ENCODE measurements around the gene SHC1. TPM values are rescaled to one million over a fixed set of nuclear protein-coding genes. Genes with fewer than 3 reads are reported as not detected.

Gene SHC1
- total RNA-seq, 1 experiment from 2014 or later = 199 TPM

DNA sequence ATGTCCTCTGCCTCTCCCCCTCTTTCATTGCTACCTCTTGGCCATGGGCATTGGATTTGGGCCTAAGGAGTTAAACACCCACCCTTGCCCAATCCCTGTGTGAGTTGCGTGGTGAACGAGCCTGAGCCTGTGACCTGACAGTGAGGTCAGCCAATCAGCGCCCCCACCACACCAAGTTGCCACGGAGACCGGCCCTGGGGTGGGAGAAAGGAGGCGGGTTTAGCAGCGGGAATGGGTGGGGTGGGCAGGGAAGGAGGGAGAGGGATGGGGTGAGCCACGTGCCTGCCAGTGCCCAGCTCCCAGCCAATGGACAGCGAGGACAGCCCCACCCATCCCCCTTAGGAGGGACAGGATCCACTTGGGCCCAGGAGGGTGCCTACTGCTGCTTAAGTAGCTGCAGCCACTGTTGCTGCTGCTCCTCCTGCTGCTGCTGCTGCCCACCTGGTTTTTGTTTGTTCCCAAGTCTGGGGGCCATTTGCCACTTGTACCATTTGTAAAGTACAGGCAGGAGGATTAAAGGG is 41.5 kb upstream of the SHC1 start:
- Mint-ChIP-seq H3K9me3 (no peaks in the 10 kb centered on the region), H3K4me1 (peaks cover 49% of the 10 kb centered on the region), H3K27ac (peak overlapping the region; percentile 95), H3K36me3 (peaks cover 8% of the 10 kb centered on the region; the same call in 1 of the 2 replicates), H3K27me3 (ENCODE audit: low read depth) (no peaks in the 10 kb centered on the region), H3K4me3 (peak overlapping the region; percentile 45)
- ChIA-PET POLR2A (interaction anchor here (0.8 to 1.5 kb wide), 6 partner anchors 8 to 58 kb away, joined by 3 to 6 read pairs (median 4); partner anchors contain the start of genes FLAD1, LENEP and SHC1), CTCF (interaction anchor here (0.6 to 6.8 kb wide), 19 partner anchors 8 to 181 kb away, joined by 3 to 73 read pairs (median 7); partner anchors contain the start of genes ADAM15, EFNA4, KRTCAP2 and LENEP)
- ATAC-seq (peak; percentile 78), DNase-seq (ENCODE audit: low spot score) (peak; percentile 88)
- TF ChIP-seq, protein P1, sequence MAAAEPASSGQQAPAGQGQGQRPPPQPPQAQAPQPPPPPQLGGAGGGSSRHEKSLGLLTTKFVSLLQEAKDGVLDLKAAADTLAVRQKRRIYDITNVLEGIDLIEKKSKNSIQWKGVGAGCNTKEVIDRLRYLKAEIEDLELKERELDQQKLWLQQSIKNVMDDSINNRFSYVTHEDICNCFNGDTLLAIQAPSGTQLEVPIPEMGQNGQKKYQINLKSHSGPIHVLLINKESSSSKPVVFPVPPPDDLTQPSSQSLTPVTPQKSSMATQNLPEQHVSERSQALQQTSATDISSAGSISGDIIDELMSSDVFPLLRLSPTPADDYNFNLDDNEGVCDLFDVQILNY (CRISPR knock-in tag; IDR thresholded peaks at IDR 0.05) = no peak
- TF ChIP-seq, protein P2, sequence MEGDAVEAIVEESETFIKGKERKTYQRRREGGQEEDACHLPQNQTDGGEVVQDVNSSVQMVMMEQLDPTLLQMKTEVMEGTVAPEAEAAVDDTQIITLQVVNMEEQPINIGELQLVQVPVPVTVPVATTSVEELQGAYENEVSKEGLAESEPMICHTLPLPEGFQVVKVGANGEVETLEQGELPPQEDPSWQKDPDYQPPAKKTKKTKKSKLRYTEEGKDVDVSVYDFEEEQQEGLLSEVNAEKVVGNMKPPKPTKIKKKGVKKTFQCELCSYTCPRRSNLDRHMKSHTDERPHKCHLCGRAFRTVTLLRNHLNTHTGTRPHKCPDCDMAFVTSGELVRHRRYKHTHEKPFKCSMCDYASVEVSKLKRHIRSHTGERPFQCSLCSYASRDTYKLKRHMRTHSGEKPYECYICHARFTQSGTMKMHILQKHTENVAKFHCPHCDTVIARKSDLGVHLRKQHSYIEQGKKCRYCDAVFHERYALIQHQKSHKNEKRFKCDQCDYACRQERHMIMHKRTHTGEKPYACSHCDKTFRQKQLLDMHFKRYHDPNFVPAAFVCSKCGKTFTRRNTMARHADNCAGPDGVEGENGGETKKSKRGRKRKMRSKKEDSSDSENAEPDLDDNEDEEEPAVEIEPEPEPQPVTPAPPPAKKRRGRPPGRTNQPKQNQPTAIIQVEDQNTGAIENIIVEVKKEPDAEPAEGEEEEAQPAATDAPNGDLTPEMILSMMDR (IDR thresholded peaks at IDR 0.05) = no peak
- TF ChIP-seq, protein P3, sequence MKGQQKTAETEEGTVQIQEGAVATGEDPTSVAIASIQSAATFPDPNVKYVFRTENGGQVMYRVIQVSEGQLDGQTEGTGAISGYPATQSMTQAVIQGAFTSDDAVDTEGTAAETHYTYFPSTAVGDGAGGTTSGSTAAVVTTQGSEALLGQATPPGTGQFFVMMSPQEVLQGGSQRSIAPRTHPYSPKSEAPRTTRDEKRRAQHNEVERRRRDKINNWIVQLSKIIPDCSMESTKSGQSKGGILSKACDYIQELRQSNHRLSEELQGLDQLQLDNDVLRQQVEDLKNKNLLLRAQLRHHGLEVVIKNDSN (CRISPR knock-in tag; IDR thresholded peaks at IDR 0.05) = peak; percentile 91
- TF ChIP-seq RELA (CRISPR knock-in tag; IDR thresholded peaks at IDR 0.05; ENCODE audit: borderline replicate concordance) (no peak), CREM (CRISPR knock-in tag; IDR thresholded peaks at IDR 0.05) (no peak), SMAD3 (CRISPR knock-in tag; IDR thresholded peaks at IDR 0.05; ENCODE audit: borderline replicate concordance) (no peak), ZNF423 (CRISPR knock-in tag; IDR thresholded peaks at IDR 0.05) (no peak), ELF4 (CRISPR knock-in tag; IDR thresholded peaks at IDR 0.05; ENCODE audit: low read depth) (no peak), NFYB (CRISPR knock-in tag; conservative IDR thresholded peaks at IDR 0.05; ENCODE audit: low read depth) (peak; percentile 77), ZNF671 (CRISPR knock-in tag; IDR thresholded peaks at IDR 0.05) (no peak), SP1 (CRISPR knock-in tag; conservative IDR thresholded peaks at IDR 0.05) (peak; percentile 83)
- TF ChIP-seq, protein P4, sequence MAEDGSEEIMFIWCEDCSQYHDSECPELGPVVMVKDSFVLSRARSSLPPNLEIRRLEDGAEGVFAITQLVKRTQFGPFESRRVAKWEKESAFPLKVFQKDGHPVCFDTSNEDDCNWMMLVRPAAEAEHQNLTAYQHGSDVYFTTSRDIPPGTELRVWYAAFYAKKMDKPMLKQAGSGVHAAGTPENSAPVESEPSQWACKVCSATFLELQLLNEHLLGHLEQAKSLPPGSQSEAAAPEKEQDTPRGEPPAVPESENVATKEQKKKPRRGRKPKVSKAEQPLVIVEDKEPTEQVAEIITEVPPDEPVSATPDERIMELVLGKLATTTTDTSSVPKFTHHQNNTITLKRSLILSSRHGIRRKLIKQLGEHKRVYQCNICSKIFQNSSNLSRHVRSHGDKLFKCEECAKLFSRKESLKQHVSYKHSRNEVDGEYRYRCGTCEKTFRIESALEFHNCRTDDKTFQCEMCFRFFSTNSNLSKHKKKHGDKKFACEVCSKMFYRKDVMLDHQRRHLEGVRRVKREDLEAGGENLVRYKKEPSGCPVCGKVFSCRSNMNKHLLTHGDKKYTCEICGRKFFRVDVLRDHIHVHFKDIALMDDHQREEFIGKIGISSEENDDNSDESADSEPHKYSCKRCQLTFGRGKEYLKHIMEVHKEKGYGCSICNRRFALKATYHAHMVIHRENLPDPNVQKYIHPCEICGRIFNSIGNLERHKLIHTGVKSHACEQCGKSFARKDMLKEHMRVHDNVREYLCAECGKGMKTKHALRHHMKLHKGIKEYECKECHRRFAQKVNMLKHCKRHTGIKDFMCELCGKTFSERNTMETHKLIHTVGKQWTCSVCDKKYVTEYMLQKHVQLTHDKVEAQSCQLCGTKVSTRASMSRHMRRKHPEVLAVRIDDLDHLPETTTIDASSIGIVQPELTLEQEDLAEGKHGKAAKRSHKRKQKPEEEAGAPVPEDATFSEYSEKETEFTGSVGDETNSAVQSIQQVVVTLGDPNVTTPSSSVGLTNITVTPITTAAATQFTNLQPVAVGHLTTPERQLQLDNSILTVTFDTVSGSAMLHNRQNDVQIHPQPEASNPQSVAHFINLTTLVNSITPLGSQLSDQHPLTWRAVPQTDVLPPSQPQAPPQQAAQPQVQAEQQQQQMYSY (CRISPR knock-in tag; IDR thresholded peaks at IDR 0.05) = peak; percentile 60; the same call in 1 of the 2 replicates
- TF ChIP-seq, protein P5, sequence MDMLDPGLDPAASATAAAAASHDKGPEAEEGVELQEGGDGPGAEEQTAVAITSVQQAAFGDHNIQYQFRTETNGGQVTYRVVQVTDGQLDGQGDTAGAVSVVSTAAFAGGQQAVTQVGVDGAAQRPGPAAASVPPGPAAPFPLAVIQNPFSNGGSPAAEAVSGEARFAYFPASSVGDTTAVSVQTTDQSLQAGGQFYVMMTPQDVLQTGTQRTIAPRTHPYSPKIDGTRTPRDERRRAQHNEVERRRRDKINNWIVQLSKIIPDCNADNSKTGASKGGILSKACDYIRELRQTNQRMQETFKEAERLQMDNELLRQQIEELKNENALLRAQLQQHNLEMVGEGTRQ (CRISPR knock-in tag; IDR thresholded peaks at IDR 0.05) = peak; percentile 93
- TF ChIP-seq, protein P6, sequence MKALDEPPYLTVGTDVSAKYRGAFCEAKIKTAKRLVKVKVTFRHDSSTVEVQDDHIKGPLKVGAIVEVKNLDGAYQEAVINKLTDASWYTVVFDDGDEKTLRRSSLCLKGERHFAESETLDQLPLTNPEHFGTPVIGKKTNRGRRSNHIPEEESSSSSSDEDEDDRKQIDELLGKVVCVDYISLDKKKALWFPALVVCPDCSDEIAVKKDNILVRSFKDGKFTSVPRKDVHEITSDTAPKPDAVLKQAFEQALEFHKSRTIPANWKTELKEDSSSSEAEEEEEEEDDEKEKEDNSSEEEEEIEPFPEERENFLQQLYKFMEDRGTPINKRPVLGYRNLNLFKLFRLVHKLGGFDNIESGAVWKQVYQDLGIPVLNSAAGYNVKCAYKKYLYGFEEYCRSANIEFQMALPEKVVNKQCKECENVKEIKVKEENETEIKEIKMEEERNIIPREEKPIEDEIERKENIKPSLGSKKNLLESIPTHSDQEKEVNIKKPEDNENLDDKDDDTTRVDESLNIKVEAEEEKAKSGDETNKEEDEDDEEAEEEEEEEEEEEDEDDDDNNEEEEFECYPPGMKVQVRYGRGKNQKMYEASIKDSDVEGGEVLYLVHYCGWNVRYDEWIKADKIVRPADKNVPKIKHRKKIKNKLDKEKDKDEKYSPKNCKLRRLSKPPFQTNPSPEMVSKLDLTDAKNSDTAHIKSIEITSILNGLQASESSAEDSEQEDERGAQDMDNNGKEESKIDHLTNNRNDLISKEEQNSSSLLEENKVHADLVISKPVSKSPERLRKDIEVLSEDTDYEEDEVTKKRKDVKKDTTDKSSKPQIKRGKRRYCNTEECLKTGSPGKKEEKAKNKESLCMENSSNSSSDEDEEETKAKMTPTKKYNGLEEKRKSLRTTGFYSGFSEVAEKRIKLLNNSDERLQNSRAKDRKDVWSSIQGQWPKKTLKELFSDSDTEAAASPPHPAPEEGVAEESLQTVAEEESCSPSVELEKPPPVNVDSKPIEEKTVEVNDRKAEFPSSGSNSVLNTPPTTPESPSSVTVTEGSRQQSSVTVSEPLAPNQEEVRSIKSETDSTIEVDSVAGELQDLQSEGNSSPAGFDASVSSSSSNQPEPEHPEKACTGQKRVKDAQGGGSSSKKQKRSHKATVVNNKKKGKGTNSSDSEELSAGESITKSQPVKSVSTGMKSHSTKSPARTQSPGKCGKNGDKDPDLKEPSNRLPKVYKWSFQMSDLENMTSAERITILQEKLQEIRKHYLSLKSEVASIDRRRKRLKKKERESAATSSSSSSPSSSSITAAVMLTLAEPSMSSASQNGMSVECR (CRISPR knock-in tag; IDR thresholded peaks at IDR 0.05; ENCODE audit: borderline replicate concordance) = no peak
- TF ChIP-seq, protein P7, sequence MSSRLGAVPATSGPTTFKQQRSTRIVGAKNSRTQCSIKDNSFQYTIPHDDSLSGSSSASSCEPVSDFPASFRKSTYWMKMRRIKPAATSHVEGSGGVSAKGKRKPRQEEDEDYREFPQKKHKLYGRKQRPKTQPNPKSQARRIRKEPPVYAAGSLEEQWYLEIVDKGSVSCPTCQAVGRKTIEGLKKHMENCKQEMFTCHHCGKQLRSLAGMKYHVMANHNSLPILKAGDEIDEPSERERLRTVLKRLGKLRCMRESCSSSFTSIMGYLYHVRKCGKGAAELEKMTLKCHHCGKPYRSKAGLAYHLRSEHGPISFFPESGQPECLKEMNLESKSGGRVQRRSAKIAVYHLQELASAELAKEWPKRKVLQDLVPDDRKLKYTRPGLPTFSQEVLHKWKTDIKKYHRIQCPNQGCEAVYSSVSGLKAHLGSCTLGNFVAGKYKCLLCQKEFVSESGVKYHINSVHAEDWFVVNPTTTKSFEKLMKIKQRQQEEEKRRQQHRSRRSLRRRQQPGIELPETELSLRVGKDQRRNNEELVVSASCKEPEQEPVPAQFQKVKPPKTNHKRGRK (CRISPR knock-in tag; IDR thresholded peaks at IDR 0.05; ENCODE audit: borderline replicate concordance) = no peak
- TF ChIP-seq, protein P8, sequence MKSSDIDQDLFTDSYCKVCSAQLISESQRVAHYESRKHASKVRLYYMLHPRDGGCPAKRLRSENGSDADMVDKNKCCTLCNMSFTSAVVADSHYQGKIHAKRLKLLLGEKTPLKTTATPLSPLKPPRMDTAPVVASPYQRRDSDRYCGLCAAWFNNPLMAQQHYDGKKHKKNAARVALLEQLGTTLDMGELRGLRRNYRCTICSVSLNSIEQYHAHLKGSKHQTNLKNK (CRISPR knock-in tag; IDR thresholded peaks at IDR 0.05) = no peak
- TF ChIP-seq, protein P9, sequence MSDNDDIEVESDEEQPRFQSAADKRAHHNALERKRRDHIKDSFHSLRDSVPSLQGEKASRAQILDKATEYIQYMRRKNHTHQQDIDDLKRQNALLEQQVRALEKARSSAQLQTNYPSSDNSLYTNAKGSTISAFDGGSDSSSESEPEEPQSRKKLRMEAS (CRISPR knock-in tag; IDR thresholded peaks at IDR 0.05) = peak; percentile 64; the same call in 1 of the 2 replicates
- TF ChIP-seq, protein P10, sequence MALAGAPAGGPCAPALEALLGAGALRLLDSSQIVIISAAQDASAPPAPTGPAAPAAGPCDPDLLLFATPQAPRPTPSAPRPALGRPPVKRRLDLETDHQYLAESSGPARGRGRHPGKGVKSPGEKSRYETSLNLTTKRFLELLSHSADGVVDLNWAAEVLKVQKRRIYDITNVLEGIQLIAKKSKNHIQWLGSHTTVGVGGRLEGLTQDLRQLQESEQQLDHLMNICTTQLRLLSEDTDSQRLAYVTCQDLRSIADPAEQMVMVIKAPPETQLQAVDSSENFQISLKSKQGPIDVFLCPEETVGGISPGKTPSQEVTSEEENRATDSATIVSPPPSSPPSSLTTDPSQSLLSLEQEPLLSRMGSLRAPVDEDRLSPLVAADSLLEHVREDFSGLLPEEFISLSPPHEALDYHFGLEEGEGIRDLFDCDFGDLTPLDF (CRISPR knock-in tag; IDR thresholded peaks at IDR 0.05) = no peak
